H7 (cell line): ENCODE results near the gene AATF. TPM values are rescaled to one million over a fixed set of nuclear protein-coding genes. Genes with fewer than 3 reads are reported as not detected.

Source experiments
- DNase-seq: peaks from one replicate; pipeline ENCODE4 v3.0.0; 2012
- H3K27me3 ChIP-seq: 2 replicates; pipeline ENCODE4 v1.6.0; 2011; ENCODE audit warnings: mild to moderate bottlenecking, low read length; ENCODE audit not compliant: control insufficient read depth, insufficient read depth
- H3K36me3 ChIP-seq: replicated peaks from 2 replicates; pipeline ENCODE4 v1.5.1; 2011; ENCODE audit warnings: low read length; ENCODE audit not compliant: control insufficient read depth, insufficient read depth
- H3K4me3 ChIP-seq: 2 replicates; pipeline ENCODE4 v1.5.1; 2011; ENCODE audit warnings: low read depth, mild to moderate bottlenecking, control low read depth, low read length, moderate library complexity; ENCODE audit not compliant: insufficient read depth
- total RNA-seq: library from RNA; depleted of rRNA; stranded (reverse); fragments of >200 nt; shearing (Covaris generic); gene quantifications from 2 replicates; pipeline ENCODE4 v1.2.3, GENCODE V29; 2014

AATF gene
- total RNA-seq, 1 experiment from 2014 or later = 74.7 TPM

DNA sequence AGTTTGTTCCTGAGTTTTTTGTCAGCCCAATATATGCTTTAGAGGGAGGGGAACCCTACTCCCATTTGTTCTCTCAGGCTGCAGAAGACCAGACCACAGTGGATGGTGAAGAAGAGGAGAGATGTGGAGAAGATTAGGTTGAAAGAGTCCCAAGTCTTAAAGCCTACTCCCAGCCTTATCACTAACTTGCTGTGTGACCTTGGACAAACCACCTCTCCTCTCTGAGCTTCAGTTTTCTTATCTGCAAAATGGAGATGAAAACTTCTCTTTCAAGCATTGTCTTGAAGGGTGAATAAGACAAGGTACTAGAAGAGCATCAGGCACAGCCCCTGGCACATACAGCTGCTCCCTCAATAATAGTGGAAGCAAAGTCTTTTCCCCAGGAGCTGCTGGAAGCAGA, 26.6 kb upstream of the AATF start:
- H3K36me3 ChIP-seq = no peaks in the 10 kb centered on the region
- no peak overlapping the region for H3K4me3 ChIP-seq
- DNase-seq = no peak
- no peaks in the 10 kb centered on the region; the same call in 1 of the 2 replicates for H3K27me3 ChIP-seq

DNA sequence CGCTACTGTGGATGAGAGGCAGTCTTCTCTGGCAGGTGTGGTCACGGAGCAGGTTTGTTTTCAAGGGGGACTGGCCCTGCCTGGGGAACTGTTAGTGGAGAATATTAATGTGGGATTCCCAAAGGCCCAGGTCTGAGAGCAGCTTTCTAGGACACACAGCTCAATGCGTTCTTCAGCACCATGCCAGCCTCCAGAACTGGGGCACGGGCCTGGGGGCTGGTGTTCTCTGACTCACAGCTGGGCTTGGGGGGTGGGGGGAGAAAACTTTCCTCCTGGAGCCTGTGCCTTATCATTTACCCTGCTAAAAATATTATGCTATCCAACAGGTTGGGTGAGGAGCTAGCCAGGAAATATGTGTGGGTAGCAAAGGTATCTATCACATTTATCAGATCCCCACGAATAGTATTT, 24.9 kb upstream of the AATF start:
- H3K4me3 ChIP-seq = no peak overlapping the region
- DNase-seq = no peak
- no peaks in the 10 kb centered on the region; the same call in 1 of the 2 replicates for H3K27me3 ChIP-seq
- H3K36me3 ChIP-seq = no peaks in the 10 kb centered on the region

DNA sequence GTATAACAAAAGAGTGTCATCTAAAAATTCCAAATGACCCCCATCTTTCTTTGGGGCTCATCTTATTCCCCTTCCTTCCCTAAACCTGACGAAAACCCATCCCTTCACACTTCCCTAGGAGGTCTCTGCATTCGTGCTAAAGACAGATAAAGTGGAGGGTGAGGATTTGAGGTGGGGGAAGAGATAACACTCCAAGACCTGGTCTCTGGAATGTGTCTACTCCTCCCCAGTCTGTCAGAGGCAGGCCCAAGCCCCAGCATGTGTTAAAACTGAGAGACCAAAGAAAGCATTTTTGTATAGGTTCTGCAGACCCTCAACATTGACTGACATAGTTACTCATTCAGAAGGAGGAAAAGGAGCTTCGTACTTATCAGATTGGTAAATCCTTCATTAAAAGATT, 22.5 kb upstream of the AATF start:
- no peaks in the 10 kb centered on the region for H3K36me3 ChIP-seq
- no peak overlapping the region for H3K4me3 ChIP-seq
- peaks cover 23% of the 10 kb centered on the region; the same call in 1 of the 2 replicates for H3K27me3 ChIP-seq
- peak; percentile 22 for DNase-seq

DNA sequence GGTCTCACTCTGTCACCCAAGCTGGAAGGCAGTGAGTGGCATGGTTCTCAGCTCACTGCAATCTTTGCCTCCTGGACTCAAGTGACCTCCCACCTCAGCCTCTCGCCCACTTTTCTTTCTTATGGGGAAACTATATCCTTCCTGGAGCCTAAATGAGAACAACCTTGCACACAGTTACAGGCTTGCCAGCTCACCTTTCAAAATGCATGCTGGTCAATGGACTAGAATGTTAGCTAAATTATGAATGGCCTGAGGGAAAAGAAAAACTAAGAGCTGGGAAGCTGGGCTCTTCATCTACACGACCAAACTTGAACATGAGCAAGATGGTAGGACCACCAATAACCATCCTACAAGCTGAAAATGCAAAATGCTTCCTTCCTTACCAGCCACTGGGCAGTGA, 22.1 kb upstream of the AATF start:
- H3K36me3 ChIP-seq = no peaks in the 10 kb centered on the region
- DNase-seq = no peak
- H3K4me3 ChIP-seq = no peak overlapping the region
- peaks cover 28% of the 10 kb centered on the region; the same call in 1 of the 2 replicates for H3K27me3 ChIP-seq

DNA sequence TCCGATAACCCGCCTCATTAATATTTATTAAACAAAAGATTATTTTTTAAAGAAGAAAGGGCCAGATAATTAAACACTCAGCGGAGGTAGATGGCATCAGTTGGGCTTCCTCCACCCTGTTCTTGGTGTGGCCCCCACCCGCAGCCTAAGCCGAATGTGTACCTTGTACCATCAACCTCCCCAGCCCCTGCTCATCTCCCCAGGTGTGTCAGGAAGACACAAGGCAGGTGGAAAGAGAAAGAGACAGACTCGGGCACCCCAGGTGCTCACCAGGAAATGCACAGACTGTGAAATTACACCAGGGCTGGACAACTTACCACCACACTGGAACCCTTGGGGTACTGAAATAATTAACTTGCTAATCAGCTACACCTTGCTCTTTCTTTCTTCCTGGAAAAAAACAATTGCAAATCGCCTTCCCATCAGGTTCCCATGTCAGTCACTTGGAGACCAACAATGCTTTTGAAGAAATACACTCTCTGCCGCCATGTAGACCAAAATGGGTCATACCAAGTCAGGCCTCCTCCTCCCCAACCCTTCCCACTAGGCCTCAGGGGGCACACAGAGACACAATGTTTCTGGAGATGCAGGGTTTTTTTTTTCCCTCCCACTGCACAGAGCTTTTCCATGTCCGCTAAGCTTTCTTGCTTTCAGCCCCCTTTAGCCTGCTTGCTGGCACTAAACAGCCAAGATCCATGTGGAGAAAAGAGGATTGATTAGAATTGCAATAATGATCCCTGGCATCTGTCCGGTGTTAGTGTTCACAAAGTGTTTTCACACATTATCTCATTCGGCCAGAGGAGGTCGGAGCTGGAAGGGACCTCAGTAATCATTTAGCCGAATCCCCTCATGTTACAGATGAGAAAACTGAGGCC, 20.0 kb upstream of the AATF start:
- no peaks in the 10 kb centered on the region for H3K36me3 ChIP-seq
- H3K27me3 ChIP-seq = peaks cover 48% of the 10 kb centered on the region
- peak; percentile 64 for DNase-seq
- no peak overlapping the region; the same call in 1 of the 2 replicates for H3K4me3 ChIP-seq

DNA sequence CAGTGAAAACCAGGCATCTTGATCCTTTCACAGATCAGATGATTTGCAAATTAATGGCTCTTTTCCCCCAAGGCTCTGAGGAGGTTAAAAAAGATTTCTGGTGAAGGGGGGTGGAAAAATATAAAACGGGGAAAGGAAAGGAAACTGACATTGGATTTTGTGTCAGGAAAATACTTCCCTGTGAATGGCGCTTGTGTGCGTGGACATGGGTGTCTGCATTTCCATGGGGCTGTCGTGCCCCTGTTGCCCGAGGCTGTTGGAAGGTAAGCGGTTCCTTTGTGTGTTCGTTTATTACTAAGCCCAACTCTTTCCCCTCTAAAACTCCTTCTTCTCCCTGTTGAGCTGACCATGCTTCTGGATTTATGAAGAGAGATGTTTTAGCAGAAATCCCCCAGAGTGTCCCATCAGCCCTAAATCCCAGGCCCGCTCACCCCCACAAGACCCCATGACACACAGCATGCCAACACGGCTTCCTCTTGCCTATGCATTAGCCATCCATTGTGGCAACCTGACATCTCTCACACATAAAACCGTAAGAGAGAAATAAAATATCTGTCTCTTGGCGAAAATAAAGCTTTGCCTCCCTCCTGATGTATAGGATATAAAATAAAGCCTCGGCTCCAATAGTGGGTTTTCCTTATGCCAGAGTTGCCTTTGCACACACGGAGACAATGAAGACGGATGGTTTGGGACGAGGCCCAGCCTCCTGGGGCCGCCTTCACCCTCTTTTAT, 18.7 kb upstream of the AATF start:
- Histone ChIP-seq H3K36me3 (no peaks in the 10 kb centered on the region), H3K27me3 (peaks cover 61% of the 10 kb centered on the region), H3K4me3 (no peak overlapping the region)
- peak; percentile 36 for DNase-seq

DNA sequence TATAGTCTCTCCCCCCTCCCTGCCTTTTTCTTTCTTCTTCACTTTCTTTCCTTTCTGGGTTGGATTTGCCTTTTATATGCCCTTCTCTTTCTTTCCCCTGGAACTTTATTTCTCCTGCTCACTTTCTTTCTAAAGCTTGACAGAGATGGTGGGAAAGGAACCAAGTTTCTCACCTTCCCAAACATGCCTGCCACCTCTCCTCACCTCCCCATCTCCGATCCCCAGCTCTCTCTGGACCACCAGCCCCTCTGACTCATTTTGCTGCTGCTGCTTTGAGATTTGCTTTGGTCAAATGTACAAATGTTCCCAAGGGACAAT, 18.2 kb upstream of the AATF start:
- H3K27me3 ChIP-seq = peaks cover 66% of the 10 kb centered on the region

DNA sequence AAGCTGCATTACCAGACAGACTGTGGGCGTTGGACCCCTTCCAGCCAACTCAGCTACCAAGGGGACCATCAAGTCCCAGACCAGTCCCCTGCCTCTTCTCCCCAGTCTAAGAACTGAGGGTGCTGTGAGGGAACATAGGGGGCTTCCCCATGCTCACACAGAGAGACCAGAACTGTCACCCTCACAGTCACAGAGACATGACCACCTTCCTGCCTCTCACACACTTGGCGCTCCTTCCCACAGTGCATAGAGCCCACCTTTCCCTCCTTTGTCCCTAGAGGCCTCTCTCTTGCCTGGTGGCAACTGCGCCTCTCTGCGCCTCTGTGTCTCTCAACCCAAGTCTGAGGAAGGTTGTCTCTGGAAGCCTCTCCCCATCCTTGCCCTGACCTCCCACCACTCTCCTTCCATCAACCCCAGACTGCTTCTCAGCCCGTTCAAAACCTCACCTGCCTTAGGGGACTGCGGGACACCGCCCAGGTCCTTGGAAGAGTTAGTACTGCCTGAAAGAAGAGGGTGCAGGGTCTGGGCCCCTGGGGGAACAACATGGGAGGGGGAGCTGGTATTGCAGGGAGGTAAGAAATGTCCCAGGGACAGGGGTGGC, 17.6 kb upstream of the AATF start:
- peak; percentile 29 for DNase-seq
- no peaks in the 10 kb centered on the region for H3K36me3 ChIP-seq
- peaks cover 72% of the 10 kb centered on the region for H3K27me3 ChIP-seq
- no peak overlapping the region for H3K4me3 ChIP-seq

More for the DNA sequence above, 18.2 kb upstream of the AATF start:
- peak; percentile 30 for DNase-seq
- H3K4me3 ChIP-seq = no peak overlapping the region
- H3K36me3 ChIP-seq = no peaks in the 10 kb centered on the region

DNA sequence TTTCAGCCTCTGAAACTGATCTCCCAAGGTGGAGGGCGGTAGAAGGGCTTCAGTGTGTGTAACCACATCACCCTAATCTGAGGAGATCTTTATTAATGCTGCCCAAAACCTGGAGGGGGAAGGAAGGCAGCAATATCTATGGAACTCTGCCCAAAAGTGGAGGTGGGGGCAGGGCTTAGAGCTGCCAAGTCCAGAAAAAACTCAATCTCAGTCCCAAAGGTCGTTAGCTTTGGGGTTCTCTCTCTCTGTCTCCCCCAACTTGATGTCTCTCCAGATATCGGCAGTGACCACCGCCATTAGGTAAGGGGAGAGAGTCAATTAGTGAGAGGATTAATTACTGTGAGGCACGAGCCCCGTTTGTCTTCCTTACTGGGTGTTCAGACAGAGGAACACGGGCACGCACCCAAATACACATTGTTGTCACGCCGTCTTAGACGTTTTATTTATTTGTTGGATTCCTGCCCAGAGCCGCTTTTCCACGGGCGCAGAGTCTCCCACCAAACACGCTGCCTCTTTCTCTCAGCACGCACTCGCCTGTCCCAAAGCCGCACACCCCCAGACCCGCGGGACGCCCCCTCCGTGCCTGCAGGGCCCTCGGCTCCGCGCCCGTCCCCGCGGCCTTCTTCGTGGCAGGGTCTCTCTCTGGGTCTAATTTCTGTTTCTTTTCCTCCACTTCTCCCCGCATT, 16.9 kb upstream of the AATF start:
- H3K36me3 ChIP-seq = no peaks in the 10 kb centered on the region
- peak; percentile 57 for DNase-seq
- H3K4me3 ChIP-seq = no peak overlapping the region
- peaks cover 76% of the 10 kb centered on the region for H3K27me3 ChIP-seq

DNA sequence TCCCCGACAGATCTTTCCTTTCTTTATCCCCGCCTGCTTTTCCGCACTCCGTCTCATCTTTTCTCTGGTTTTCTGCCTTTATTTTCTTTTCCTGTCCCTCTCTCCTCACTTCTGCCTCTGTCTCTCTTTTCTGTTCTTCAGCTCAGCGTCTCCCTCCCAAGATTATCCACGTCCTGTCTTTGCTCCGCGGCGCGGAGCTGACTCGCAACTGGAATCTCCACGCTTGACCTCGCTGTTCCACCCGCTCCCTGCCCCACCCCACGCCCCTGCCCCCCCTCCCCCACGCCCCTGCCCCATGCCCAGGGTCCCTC, 16.4 kb upstream of the AATF start:
- H3K36me3 ChIP-seq = no peaks in the 10 kb centered on the region
- no peak for DNase-seq
- peaks cover 81% of the 10 kb centered on the region for H3K27me3 ChIP-seq
- no peak overlapping the region for H3K4me3 ChIP-seq

DNA sequence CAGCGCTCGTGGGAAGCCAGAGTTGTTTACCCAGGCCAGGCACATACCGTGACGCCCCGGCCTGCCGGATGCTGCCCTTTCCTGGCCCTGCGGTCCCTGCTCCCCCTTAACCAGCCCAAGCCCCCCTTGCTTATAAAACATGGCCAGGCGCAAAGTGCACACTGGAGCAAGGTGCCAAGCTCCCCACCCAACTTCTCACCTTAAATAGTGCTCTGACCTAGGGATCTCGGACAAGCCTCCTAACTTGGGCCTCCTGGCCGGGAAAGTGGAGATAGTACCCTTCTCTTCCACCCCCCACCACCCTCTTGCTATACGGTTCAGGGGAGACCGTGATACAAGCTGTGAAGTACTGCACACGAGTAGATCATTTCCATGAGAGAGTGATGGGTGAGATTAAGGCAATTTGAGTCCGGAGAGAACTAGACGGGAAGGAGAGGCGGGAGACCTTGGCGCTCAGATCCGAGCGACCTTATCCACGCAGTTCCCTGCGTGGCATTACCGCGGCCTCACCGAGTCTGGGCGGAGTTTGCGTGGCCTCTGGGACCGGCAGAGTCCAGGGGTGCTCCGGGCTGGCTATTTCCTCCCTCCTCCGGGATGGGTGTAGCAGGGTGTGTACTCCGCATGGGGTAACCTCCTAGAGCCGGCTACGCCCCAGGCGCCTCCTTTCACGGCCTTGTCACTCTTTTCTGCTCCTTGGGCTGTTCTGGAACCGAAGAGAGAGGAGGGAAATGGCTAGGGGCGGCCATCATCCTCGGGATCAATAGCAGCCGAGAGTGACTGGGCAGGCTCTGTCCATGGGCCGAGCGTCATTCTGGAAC, 15.9 kb upstream of the AATF start:
- peak; percentile 74 for DNase-seq
- Histone ChIP-seq H3K36me3 (no peaks in the 10 kb centered on the region), H3K27me3 (peaks cover 87% of the 10 kb centered on the region), H3K4me3 (peak overlapping the region; percentile 2; the same call in 1 of the 2 replicates)

DNA sequence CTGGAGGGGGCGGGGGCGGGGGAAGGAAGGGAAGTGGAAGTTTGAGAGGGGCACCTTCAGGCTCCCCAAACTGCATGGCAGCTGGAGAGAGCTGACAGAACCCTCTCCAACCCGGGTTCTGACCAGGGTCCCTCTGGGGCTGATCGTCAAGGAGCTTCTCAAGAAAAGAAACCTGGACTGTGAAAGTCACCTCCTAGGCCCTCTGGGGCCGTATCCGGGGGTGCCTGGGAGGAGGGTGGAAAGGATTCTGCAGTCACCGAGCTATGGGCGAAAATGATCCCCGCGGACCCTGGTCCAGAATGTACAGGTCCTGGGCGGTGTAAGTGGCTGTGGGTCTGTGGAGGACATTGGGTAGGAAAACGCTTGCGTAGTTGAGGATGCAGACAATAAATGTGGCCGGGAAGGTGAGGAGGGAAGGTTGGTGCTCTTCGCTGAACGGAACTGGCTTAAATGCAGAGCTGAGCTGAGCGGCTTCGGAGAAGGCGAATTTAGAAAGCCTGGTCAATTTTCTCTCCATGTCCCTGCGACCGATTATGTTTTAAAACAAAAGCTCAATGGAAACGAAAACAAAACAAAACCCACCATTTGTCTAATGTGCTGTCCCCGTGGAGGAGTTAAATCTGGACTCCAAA, 15.1 kb upstream of the AATF start:
- DNase-seq = no peak
- H3K4me3 ChIP-seq = no peak overlapping the region; the same call in 1 of the 2 replicates
- H3K27me3 ChIP-seq = peaks cover 94% of the 10 kb centered on the region
- H3K36me3 ChIP-seq = no peaks in the 10 kb centered on the region

DNA sequence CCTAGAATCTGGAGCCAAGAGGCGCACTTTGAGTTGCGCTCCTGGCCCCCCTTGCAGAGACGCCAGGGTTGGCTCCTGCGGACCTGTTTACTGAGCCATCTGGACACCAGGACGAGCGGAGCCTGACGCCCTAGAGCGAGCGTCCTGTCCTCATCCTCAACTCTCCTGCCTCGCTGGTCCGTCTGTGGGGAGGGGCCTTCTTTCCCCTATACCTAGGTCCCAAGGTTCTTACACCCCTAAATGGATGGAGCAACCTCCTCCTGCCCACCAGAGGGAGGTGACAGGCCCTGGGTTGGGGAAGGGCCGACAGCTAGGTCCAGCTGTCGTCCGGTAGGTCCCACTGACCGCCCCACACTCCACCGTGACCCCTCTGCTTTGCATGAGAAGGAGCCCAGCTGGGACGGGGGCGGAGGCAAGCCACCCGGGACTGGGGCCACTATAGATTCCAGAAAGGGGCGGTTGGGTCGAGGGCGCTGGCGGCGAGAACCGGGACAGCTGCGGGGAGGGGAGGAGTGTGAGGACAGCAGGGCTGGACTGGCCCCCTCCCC, 14.5 kb upstream of the AATF start:
- Histone ChIP-seq H3K36me3 (no peaks in the 10 kb centered on the region), H3K27me3 (peaks cover 97% of the 10 kb centered on the region), H3K4me3 (peak overlapping the region; percentile 70)
- peak; percentile 86 for DNase-seq
